Neuronal stem cell (in vitro differentiated cells): ENCODE results near the gene NPIPA8.
"Not testable (repeated sequence)": the region's sequence is repeated elsewhere in the genome, so short reads cannot be mapped to it uniquely, and the experiment has no call there.

Source experiments
- DNase-seq: peaks from one replicate; pipeline ENCODE4 v3.0.0-alpha.2; 2013; ENCODE audit warnings: low spot score
- H2AFZ ChIP-seq: one replicate; pipeline ENCODE4 v1.6.1; 2013; ENCODE audit warnings: mild to moderate bottlenecking, low read length, inconsistent platforms
- H2AK5ac ChIP-seq: 2 replicates; pipeline ENCODE4 v1.6.1; 2013; ENCODE audit warnings: low read depth, mild to moderate bottlenecking, inconsistent platforms, low read length, moderate library complexity, mixed read lengths
- H2BK120ac ChIP-seq: 2 replicates; pipeline ENCODE4 v1.6.1; 2013; ENCODE audit warnings: low read depth, mild to moderate bottlenecking, inconsistent platforms, low read length, moderate library complexity, mixed read lengths
- H2BK12ac ChIP-seq: one replicate; pipeline ENCODE4 v1.6.1; 2013; ENCODE audit warnings: low read length, inconsistent platforms
- H2BK15ac ChIP-seq: 2 replicates; pipeline ENCODE4 v1.6.1; 2013; ENCODE audit warnings: mild to moderate bottlenecking, low read length, inconsistent platforms, mixed read lengths
- H2BK5ac ChIP-seq: one replicate; pipeline ENCODE4 v1.6.1; 2013; ENCODE audit warnings: inconsistent platforms, mild to moderate bottlenecking, low read length, moderate library complexity
- H3K14ac ChIP-seq: one replicate; pipeline ENCODE4 v1.6.1; 2013; ENCODE audit warnings: low read length, inconsistent platforms
- H3K18ac ChIP-seq: 2 replicates; pipeline ENCODE4 v1.6.1; 2013; ENCODE audit warnings: low read length, inconsistent platforms
- H3K23ac ChIP-seq: 2 replicates; pipeline ENCODE4 v1.6.1; 2013; ENCODE audit warnings: low read depth, mild to moderate bottlenecking, mixed read lengths, low read length, inconsistent platforms; ENCODE audit not compliant: poor library complexity
- H3K27ac ChIP-seq: replicated peaks from 3 replicates; pipeline ENCODE4 v1.5.1; 2013; ENCODE audit warnings: low read length, inconsistent platforms
- H3K27me3 ChIP-seq, 3 experiments: 2 replicates each; pipeline ENCODE4 v1.6.1; 2013; ENCODE audit warnings: low read length in 3 of 3, mild to moderate bottlenecking in 2 of 3, inconsistent platforms in 1 of 3, low read depth in 1 of 3, mixed read lengths in 1 of 3, moderate library complexity in 1 of 3; ENCODE audit not compliant: control insufficient read depth in 3 of 3, insufficient read depth in 3 of 3
- H3K36me3 ChIP-seq, 2 donors: replicated peaks in 1 of 2; 2 replicates each; pipeline ENCODE4 v1.6.1; 2013; ENCODE audit warnings: low read length in 2 of 2; ENCODE audit not compliant: control insufficient read depth in 2 of 2, insufficient read depth in 2 of 2
- H3K4ac ChIP-seq: 2 replicates; pipeline ENCODE4 v1.6.1; 2013; ENCODE audit warnings: inconsistent platforms, mild to moderate bottlenecking, low read length, moderate library complexity
- H3K4me1 ChIP-seq, 2 donors: 1 replicate in 1 of 2; 2 replicates in 1 of 2; pipeline ENCODE4 v1.6.1; 2013; ENCODE audit warnings: low read length in 2 of 2, low read depth in 1 of 2; ENCODE audit not compliant: control insufficient read depth in 2 of 2, insufficient read depth in 1 of 2
- H3K4me2 ChIP-seq: one replicate; pipeline ENCODE4 v1.6.1; 2013; ENCODE audit warnings: mild to moderate bottlenecking, low read length, inconsistent platforms; ENCODE audit not compliant: insufficient read depth, poor library complexity, severe bottlenecking
- H3K4me3 ChIP-seq, 2 donors: 2 replicates each; pipeline ENCODE4 v1.5.1; 2013; ENCODE audit warnings: low read length in 2 of 2, mild to moderate bottlenecking in 2 of 2, inconsistent platforms in 1 of 2, moderate library complexity in 1 of 2
- H3K79me1 ChIP-seq: one replicate; pipeline ENCODE4 v1.6.1; 2013; ENCODE audit warnings: low read depth, mild to moderate bottlenecking, inconsistent platforms, low read length, moderate library complexity
- H3K9ac ChIP-seq: one replicate; pipeline ENCODE4 v1.6.1; 2013; ENCODE audit warnings: mild to moderate bottlenecking, low read depth, low read length, inconsistent platforms; ENCODE audit not compliant: poor library complexity
- H3K9me3 ChIP-seq, 2 donors: replicated peaks in 1 of 2; 2 replicates each; pipeline versions ENCODE3 to v1.6.1; 2013; ENCODE audit warnings: low read length in 2 of 2, mild to moderate bottlenecking in 2 of 2, inconsistent platforms in 1 of 2, low read depth in 1 of 2, mixed read lengths in 1 of 2, moderate library complexity in 1 of 2; ENCODE audit not compliant: control insufficient read depth in 2 of 2, insufficient read depth in 1 of 2
- H4K8ac ChIP-seq: one replicate; pipeline ENCODE4 v1.6.1; 2013; ENCODE audit warnings: low read depth, mild to moderate bottlenecking, inconsistent platforms, low read length, moderate library complexity
- H4K91ac ChIP-seq: one replicate; pipeline ENCODE4 v1.6.1; 2013; ENCODE audit warnings: low read length, low read depth, mild to moderate bottlenecking, inconsistent platforms; ENCODE audit not compliant: poor library complexity
- WGBS, 2 donors: extraction: QIAGEN DNeasy Blood & Tissue Kit; methylation state at CpG; one replicate each; pipeline ENCODE4 v1.1.7; 2013; ENCODE audit warnings: missing lambda C conversion rate in 2 of 2, mixed read lengths in 1 of 2; ENCODE audit not compliant: insufficient read length in 2 of 2, insufficient replicate concordance in 1 of 2; ENCODE audit errors: extremely low coverage in 2 of 2; 5-methylcytosine and 5-hydroxymethylcytosine counted together

NPIPA8 gene

DNA sequence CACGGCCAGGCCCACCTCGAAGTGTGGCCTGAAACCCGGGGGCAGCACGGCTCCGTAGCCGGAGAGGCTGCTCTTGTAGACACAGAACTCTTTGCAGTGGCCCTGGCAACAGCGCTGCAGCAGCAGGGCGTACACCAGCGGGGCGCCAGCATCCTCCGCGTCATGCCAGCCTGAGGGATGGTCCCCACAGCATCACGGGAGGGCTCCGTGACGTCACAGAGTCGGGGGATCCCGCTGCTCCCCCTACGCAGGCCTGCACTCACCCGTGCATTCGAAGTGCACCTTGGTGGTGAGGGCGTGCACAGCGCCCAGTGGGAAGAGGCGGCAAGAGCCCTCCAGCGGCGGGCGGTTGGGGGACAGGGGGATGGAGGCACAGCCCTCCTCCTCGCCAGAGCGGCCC lies 46.2 kb upstream of the NPIPA8 start:
- not testable (repeated sequence) for H3K36me3 ChIP-seq, H2BK5ac ChIP-seq, H3K18ac ChIP-seq, H3K4me1 ChIP-seq, H4K8ac ChIP-seq, H3K4ac ChIP-seq, H2BK120ac ChIP-seq, H2AFZ ChIP-seq, H3K23ac ChIP-seq, H3K4me2 ChIP-seq, H2BK12ac ChIP-seq, H3K4me3 ChIP-seq, H3K9ac ChIP-seq, H3K14ac ChIP-seq, DNase-seq, H3K27me3 ChIP-seq, H3K9me3 ChIP-seq, H2BK15ac ChIP-seq, H4K91ac ChIP-seq, H3K27ac ChIP-seq, H3K79me1 ChIP-seq, H2AK5ac ChIP-seq
- WGBS, 2 donors: no CpG with 5 or more reads among the region's 28 CpGs

DNA sequence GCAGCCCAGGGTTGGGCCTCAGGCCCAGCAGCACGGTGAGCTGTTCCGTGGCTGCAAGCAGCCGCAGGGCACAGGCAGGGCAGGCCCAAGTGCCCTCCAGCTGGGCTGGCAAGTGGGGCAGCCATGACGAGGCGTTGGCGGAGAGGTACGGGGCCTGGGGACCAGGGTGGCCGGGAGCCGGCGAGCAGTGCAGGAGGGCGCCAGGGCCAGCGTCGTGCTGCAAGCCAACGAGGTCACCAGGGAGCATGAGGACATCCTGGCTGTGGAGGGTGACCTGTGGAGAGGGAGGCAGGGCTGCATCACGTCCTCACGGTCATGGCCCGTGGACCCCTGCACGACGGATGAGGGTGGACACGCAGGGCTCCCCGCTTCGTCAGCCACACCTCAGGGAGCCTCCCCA lies 11.2 kb upstream of the NPIPA8 start:
- not testable (repeated sequence) for H3K4ac ChIP-seq, H3K14ac ChIP-seq, H4K91ac ChIP-seq, H3K23ac ChIP-seq, H3K36me3 ChIP-seq, H3K9ac ChIP-seq, H2BK12ac ChIP-seq, H3K4me1 ChIP-seq, H3K4me3 ChIP-seq, H2AK5ac ChIP-seq, H3K4me2 ChIP-seq, H2AFZ ChIP-seq, H2BK120ac ChIP-seq, H3K18ac ChIP-seq, H4K8ac ChIP-seq, H3K9me3 ChIP-seq, H3K79me1 ChIP-seq, H2BK15ac ChIP-seq, H3K27ac ChIP-seq, H3K27me3 ChIP-seq, H2BK5ac ChIP-seq, DNase-seq
- WGBS, 2 donors: no CpG with 5 or more reads among the region's 22 CpGs

DNA sequence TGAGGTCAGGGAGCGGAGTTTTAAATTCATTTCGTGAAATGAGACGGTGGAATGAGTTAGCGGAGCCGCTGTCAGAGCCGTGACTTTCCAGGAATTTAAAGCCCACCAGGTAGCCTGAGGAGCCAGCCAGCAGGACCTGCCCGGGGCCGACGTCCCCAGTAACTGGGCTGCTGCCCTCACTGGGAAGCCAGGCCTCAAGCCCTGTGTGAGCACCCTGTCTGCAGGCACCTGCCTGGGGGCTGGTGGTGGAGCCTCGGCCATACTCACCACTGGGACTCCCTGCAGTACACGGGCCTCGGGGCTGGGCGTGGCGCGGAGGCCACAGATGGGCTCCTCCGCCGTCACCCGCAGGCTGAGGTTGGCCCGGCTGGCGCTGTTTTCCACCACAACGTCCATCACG lies 10.5 kb upstream of the NPIPA8 start:
- DNase-seq, H3K27me3 ChIP-seq, H4K8ac ChIP-seq, H3K14ac ChIP-seq, H3K79me1 ChIP-seq, H3K27ac ChIP-seq, H3K23ac ChIP-seq, H3K9ac ChIP-seq, H2AK5ac ChIP-seq, H3K36me3 ChIP-seq, H3K4me1 ChIP-seq, H2BK5ac ChIP-seq, H2BK15ac ChIP-seq, H2BK120ac ChIP-seq, H3K4ac ChIP-seq, H4K91ac ChIP-seq, H2BK12ac ChIP-seq, H3K18ac ChIP-seq, H3K4me2 ChIP-seq, H2AFZ ChIP-seq, H3K4me3 ChIP-seq, H3K9me3 ChIP-seq: not testable (repeated sequence)
- no CpG with 5 or more reads among the region's 22 CpGs for WGBS, 2 donors

DNA sequence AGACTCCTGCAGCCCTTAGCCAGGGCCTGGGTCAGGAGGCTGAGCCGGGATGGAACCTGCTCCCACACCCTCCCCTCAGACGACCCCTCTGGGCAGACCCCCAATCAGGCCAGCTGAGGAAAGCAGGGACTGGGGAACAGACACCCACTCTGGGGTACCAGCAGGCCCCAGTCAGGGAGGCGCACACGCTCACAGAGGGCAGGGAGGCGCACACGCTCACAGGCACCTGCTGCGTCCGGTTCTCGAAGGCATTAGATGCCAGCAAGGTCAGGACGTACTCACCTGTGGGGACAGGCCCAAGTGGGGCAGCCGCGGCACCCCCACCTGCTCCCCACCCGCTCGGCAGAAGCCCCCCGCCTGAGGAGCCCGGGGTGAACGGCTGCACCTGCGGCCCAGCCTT lies 8.1 kb upstream of the NPIPA8 start:
- not testable (repeated sequence) for DNase-seq
- WGBS, 2 donors: no CpG with 5 or more reads among the region's 18 CpGs

More for the DNA sequence above, 8.1 kb upstream of the NPIPA8 start:
- not testable (repeated sequence) for H3K14ac ChIP-seq, H2AFZ ChIP-seq, H3K9me3 ChIP-seq, H3K36me3 ChIP-seq, H3K18ac ChIP-seq, H2BK15ac ChIP-seq, H3K4ac ChIP-seq, H3K79me1 ChIP-seq, H3K4me3 ChIP-seq, H2BK5ac ChIP-seq, H3K27me3 ChIP-seq, H3K9ac ChIP-seq, H2BK120ac ChIP-seq, H2AK5ac ChIP-seq, H3K23ac ChIP-seq, H3K27ac ChIP-seq, H3K4me1 ChIP-seq, H4K8ac ChIP-seq, H3K4me2 ChIP-seq, H4K91ac ChIP-seq, H2BK12ac ChIP-seq
